Measurements from ENCODE around the gene IL34.
"Not testable (repeated sequence)": the region's sequence is repeated elsewhere in the genome, so short reads cannot be mapped to it uniquely, and the experiment has no call there.

Gene IL34

GRCh38 chr16:70627696-70628095, 18.7 kb upstream of the IL34 start:
- Histone ChIP-seq H2AFZ (ENCODE audit: low read depth, low read length, severe bottlenecking) (no peak overlapping the region), H3K27ac (ENCODE audit: low read depth, low read length) (no peak overlapping the region), H4K20me1 (ENCODE audit: low read depth, low read length) (no peaks in the 10 kb centered on the region), H3K36me3 (ENCODE audit: low read length) (no peaks in the 10 kb centered on the region), H3K27me3 (ENCODE audit: low read length) (no peaks in the 10 kb centered on the region), H3K79me2 (ENCODE audit: insufficient read depth, low read length) (no peaks in the 10 kb centered on the region), H3K9me3 (ENCODE audit: insufficient read depth, low read length) (0 out of 2 replicates have a peak, but pooled peaks cover 3% of the 10 kb centered on the region), H3F3A (ENCODE audit: insufficient read depth) (no peaks in the 10 kb centered on the region), H3K9ac (ENCODE audit: low read length) (no peak overlapping the region), H3K9me2 (replicated peaks; ENCODE audit: insufficient read depth, low read length) (no peaks in the 10 kb centered on the region), H3K4me2 (ENCODE audit: low read depth, low read length, poor library complexity, severe bottlenecking) (no peak overlapping the region), H3K4me3 (ENCODE audit: insufficient read depth, low read length, poor library complexity, severe bottlenecking) (no peak overlapping the region)
- no peak for TF ChIP-seq CTCF (IDR thresholded peaks at IDR 0.05; ENCODE audit: insufficient read depth, low read length, poor library complexity, severe bottlenecking)
- TF ChIP-seq EZH2phosphoT487 (conservative IDR thresholded peaks at IDR 0.05; ENCODE audit: low read length) = no peak

- no peak overlapping the region for H2AFZ ChIP-seq (ENCODE audit: low read depth, low read length, severe bottlenecking)
Measured at GRCh38 chr16:70630960-70631745, 15.2 kb upstream of the IL34 start.

GRCh38 chr16:70632273-70632672, 14.1 kb upstream of the IL34 start:
- Histone ChIP-seq H3K4me2 (ENCODE audit: low read depth, low read length, poor library complexity, severe bottlenecking) (no peak overlapping the region), H3K27me3 (ENCODE audit: low read length) (no peaks in the 10 kb centered on the region), H3K9me3 (ENCODE audit: insufficient read depth, low read length) (0 out of 2 replicates have a peak, but pooled peaks cover 3% of the 10 kb centered on the region), H3K9me2 (replicated peaks; ENCODE audit: insufficient read depth, low read length) (no peaks in the 10 kb centered on the region), H3K27ac (ENCODE audit: low read depth, low read length) (no peak overlapping the region), H4K20me1 (ENCODE audit: low read depth, low read length) (no peaks in the 10 kb centered on the region), H3F3A (ENCODE audit: insufficient read depth) (no peaks in the 10 kb centered on the region), H3K9ac (ENCODE audit: low read length) (no peak overlapping the region), H3K79me2 (ENCODE audit: insufficient read depth, low read length) (no peaks in the 10 kb centered on the region), H3K36me3 (ENCODE audit: low read length) (no peaks in the 10 kb centered on the region), H2AFZ (ENCODE audit: low read depth, low read length, severe bottlenecking) (no peak overlapping the region), H3K4me3 (ENCODE audit: insufficient read depth, low read length, poor library complexity, severe bottlenecking) (no peak overlapping the region)
- no peak for TF ChIP-seq EZH2phosphoT487 (conservative IDR thresholded peaks at IDR 0.05; ENCODE audit: low read length)
- no peak for TF ChIP-seq CTCF (IDR thresholded peaks at IDR 0.05; ENCODE audit: insufficient read depth, low read length, poor library complexity, severe bottlenecking)

More at GRCh38 chr16:70630960-70631745, 15.2 kb upstream of the IL34 start:
- H3F3A ChIP-seq (ENCODE audit: insufficient read depth) = no peaks in the 10 kb centered on the region
- no peaks in the 10 kb centered on the region for H4K20me1 ChIP-seq (ENCODE audit: low read depth, low read length)
- H3K9me3 ChIP-seq (ENCODE audit: insufficient read depth, low read length) = 0 out of 2 replicates have a peak, but pooled peaks cover 3% of the 10 kb centered on the region
- H3K27me3 ChIP-seq (ENCODE audit: low read length) = no peaks in the 10 kb centered on the region
- H3K4me2 ChIP-seq (ENCODE audit: low read depth, low read length, poor library complexity, severe bottlenecking) = no peak overlapping the region
- no peak overlapping the region for H3K9ac ChIP-seq (ENCODE audit: low read length)
- H3K79me2 ChIP-seq (ENCODE audit: insufficient read depth, low read length) = no peaks in the 10 kb centered on the region
- TF ChIP-seq EZH2phosphoT487 (conservative IDR thresholded peaks at IDR 0.05; ENCODE audit: low read length) (no peak), CTCF (IDR thresholded peaks at IDR 0.05; ENCODE audit: insufficient read depth, low read length, poor library complexity, severe bottlenecking) (no peak)
- H3K4me3 ChIP-seq (ENCODE audit: insufficient read depth, low read length, poor library complexity, severe bottlenecking) = no peak overlapping the region
- no peaks in the 10 kb centered on the region for H3K36me3 ChIP-seq (ENCODE audit: low read length)
- H3K9me2 ChIP-seq (replicated peaks; ENCODE audit: insufficient read depth, low read length) = no peaks in the 10 kb centered on the region
- H3K27ac ChIP-seq (ENCODE audit: low read depth, low read length) = no peak overlapping the region

- not testable (repeated sequence) for H4K20me1 ChIP-seq (ENCODE audit: low read depth, low read length); H3K27ac ChIP-seq (ENCODE audit: low read depth, low read length); H3K9me2 ChIP-seq (replicated peaks; ENCODE audit: insufficient read depth, low read length); H3F3A ChIP-seq (ENCODE audit: insufficient read depth); H3K36me3 ChIP-seq (ENCODE audit: low read length); H3K79me2 ChIP-seq (ENCODE audit: insufficient read depth, low read length); H3K27me3 ChIP-seq (ENCODE audit: low read length); H3K4me2 ChIP-seq (ENCODE audit: low read depth, low read length, poor library complexity, severe bottlenecking); H3K9me3 ChIP-seq (ENCODE audit: insufficient read depth, low read length); H3K4me3 ChIP-seq (ENCODE audit: insufficient read depth, low read length, poor library complexity, severe bottlenecking); H2AFZ ChIP-seq (ENCODE audit: low read depth, low read length, severe bottlenecking); H3K9ac ChIP-seq (ENCODE audit: low read length)
Measured at GRCh38 chr16:70633617-70634016, 12.7 kb upstream of the IL34 start.

All from SU-DHL-6 (cell line).